Uterus (tissue), 4 donors: ENCODE results near the gene GBP4. TPM values are rescaled to one million over a fixed set of nuclear protein-coding genes. Genes with fewer than 3 reads are reported as not detected.

ENCODE experiments used
- DNase-seq, 2 donors: peaks; one replicate each; pipeline ENCODE4 v3.0.0-alpha.2; 2019 to 2020
- H3K27ac ChIP-seq, 2 donors: fragments of 200-600 bp; sonication (generic); 1 replicate in 1 of 2; 2 replicates in 1 of 2; pipeline ENCODE4 v1.5.1; 2016 to 2018
- H3K27me3 ChIP-seq, 2 donors: fragments of 200-600 bp; sonication (generic); one replicate each; pipeline ENCODE4 v1.5.1; 2018 to 2019; ENCODE audit warnings: control low read depth in 1 of 2
- H3K36me3 ChIP-seq, 2 donors: fragments of 200-600 bp; sonication (generic); one replicate each; pipeline ENCODE4 v1.5.1; 2019; ENCODE audit warnings: control low read depth in 1 of 2
- H3K4me1 ChIP-seq, 2 donors: fragments of 200-600 bp; sonication (generic); one replicate each; pipeline ENCODE4 v1.5.1; 2018 to 2019; ENCODE audit warnings: control low read depth in 1 of 2
- H3K4me3 ChIP-seq, 2 donors: fragments of 200-600 bp; sonication (generic); 1 replicate in 1 of 2; 2 replicates in 1 of 2; pipeline ENCODE4 v1.5.1; 2018 to 2019; ENCODE audit warnings: mild to moderate bottlenecking in 1 of 2
- H3K9me3 ChIP-seq, 2 donors: fragments of 200-600 bp; sonication (generic); one replicate each; pipeline ENCODE4 v1.5.1; 2019; ENCODE audit warnings: control low read depth in 1 of 2
- POLR2A ChIP-seq, 2 donors: fragments of 450-650 bp; IDR thresholded peaks; one replicate each; pipeline ENCODE4 v1.6.1; 2016; ENCODE audit warnings: antibody characterized with exemption in 2 of 2, mild to moderate bottlenecking in 1 of 2, moderate library complexity in 1 of 2
- intact Hi-C: fragments of 100-400 bp; cut with DNase I; formaldehyde crosslinking; loops from one replicate; pipeline ENCODE4 v1.15.1; 2023; ENCODE audit warnings: low total_unique reads
- total RNA-seq, 4 donors: library from RNA; depleted of rRNA in 3 of 4; stranded (reverse); fragments of >200 nt in 3 of 4; gene quantifications; one replicate each; pipeline versions ENCODE4 v1.1.0 to v1.2.4, GENCODE V29; 2014 to 2023
- TF ChIP-seq, protein P1 (sequence below), 4 experiments: fragments of 200-600 bp in 2 of 4; fragments of 450-650 bp in 2 of 4; sonication (generic) in 2 of 4; IDR thresholded peaks; one replicate each; pipeline ENCODE4 v1.5.1; 2016 to 2019; ENCODE audit warnings: antibody characterized with exemption in 4 of 4, mild to moderate bottlenecking in 2 of 4, moderate library complexity in 1 of 4
- donor health status: DM: yes; HTN: yes; CAD: no.

The GBP4 gene
- total RNA-seq, 4 donors from 2014 or later: 11.1 to 99.4 (median 18.3) TPM

DNA sequence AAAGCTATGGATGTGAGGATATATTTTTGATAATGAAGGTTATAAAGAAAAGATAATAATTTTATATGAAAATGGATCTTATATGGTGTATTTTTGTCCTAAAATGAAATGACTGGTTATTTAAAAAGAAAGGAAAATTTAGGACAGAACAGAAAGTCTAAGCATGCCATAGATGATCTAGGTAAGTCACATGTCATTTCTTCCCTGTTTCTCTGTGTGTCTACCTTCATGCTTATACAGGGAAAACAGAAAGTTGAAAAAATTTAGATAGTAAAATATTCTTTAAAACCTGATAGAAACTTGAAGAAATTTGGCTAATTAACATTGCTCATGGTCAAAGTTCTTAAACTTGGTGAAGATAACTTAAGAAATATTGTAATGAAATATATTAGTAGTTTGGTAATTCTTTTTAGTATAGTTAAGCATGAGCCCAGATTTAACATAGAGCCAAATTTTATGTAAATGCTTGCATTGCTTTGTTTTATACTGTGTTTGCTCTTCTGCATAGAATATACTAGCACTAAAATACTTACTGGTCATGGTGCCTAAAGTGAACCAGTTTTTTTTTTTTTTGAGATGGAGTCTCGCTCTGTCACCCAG is 12.4 kb upstream of the GBP4 start:
- Histone ChIP-seq H3K27ac (no peak overlapping the region), H3K27me3 (no peaks in the 10 kb centered on the region), H3K4me3 (no peak overlapping the region), H3K36me3 (no peaks in the 10 kb centered on the region), H3K9me3 (no peaks in the 10 kb centered on the region), H3K4me1 (no peaks in the 10 kb centered on the region)
- intact Hi-C loops: no loop called here
- DNase-seq: no peak
- no peak for TF ChIP-seq POLR2A (IDR thresholded peaks at IDR 0.05)
- TF ChIP-seq, protein P1, sequence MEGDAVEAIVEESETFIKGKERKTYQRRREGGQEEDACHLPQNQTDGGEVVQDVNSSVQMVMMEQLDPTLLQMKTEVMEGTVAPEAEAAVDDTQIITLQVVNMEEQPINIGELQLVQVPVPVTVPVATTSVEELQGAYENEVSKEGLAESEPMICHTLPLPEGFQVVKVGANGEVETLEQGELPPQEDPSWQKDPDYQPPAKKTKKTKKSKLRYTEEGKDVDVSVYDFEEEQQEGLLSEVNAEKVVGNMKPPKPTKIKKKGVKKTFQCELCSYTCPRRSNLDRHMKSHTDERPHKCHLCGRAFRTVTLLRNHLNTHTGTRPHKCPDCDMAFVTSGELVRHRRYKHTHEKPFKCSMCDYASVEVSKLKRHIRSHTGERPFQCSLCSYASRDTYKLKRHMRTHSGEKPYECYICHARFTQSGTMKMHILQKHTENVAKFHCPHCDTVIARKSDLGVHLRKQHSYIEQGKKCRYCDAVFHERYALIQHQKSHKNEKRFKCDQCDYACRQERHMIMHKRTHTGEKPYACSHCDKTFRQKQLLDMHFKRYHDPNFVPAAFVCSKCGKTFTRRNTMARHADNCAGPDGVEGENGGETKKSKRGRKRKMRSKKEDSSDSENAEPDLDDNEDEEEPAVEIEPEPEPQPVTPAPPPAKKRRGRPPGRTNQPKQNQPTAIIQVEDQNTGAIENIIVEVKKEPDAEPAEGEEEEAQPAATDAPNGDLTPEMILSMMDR (IDR thresholded peaks at IDR 0.05): no peak

DNA sequence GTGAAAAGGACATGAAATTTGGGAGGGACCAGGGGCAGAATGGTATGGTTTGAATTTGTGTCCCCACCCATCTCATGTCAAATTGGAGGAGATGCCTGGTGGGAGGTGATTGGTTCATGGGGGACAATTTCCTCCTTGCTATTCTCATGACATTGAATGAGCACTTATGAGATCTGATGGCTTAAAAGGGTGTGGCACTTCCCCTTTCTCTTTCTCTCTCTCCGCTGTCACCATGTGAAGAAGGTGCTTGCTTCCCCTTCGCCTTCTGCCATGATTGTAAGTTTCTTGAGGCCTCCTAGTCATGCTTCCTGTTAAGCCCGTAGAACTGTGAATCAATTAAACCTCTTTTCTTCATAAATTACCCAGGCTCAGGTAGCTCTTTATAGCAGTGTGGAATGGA is 7.6 kb upstream of the GBP4 start:
- Histone ChIP-seq H3K27ac (no peak overlapping the region), H3K36me3 (no peaks in the 10 kb centered on the region), H3K4me1 (no peaks in the 10 kb centered on the region), H3K4me3 (no peak overlapping the region), H3K27me3 (no peaks in the 10 kb centered on the region), H3K9me3 (no peaks in the 10 kb centered on the region)
- intact Hi-C loops: no loop called here
- no peak for DNase-seq
- no peak for TF ChIP-seq POLR2A (IDR thresholded peaks at IDR 0.05)
- TF ChIP-seq, protein P1 (IDR thresholded peaks at IDR 0.05): no peak

DNA sequence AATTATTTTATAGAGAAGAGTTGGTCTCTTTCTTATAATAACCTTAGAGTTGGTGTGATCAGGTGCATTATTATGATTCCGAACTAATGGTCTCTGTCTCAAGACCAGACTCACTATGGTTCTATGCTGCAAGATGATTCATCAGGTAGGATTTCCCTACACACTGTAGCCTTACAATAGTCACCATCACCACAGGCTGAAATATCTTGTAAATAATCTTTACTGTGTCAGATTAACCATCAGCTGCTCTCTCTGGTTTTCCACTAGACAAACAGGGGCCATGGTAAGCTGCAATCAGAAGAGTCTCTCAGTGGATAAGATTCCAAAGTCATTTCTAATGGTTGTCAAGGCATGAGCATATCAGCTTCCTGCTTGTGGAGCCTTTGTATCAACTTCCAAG is 4.4 kb upstream of the GBP4 start:
- intact Hi-C loops: no loop called here
- Histone ChIP-seq H3K4me3 (no peak overlapping the region), H3K27ac (no peak overlapping the region), H3K27me3 (no peaks in the 10 kb centered on the region), H3K4me1 (no peaks in the 10 kb centered on the region), H3K36me3 (no peaks in the 10 kb centered on the region), H3K9me3 (no peaks in the 10 kb centered on the region)
- no peak for DNase-seq
- TF ChIP-seq, protein P1 (IDR thresholded peaks at IDR 0.05): no peak
- TF ChIP-seq POLR2A (IDR thresholded peaks at IDR 0.05): no peak

DNA sequence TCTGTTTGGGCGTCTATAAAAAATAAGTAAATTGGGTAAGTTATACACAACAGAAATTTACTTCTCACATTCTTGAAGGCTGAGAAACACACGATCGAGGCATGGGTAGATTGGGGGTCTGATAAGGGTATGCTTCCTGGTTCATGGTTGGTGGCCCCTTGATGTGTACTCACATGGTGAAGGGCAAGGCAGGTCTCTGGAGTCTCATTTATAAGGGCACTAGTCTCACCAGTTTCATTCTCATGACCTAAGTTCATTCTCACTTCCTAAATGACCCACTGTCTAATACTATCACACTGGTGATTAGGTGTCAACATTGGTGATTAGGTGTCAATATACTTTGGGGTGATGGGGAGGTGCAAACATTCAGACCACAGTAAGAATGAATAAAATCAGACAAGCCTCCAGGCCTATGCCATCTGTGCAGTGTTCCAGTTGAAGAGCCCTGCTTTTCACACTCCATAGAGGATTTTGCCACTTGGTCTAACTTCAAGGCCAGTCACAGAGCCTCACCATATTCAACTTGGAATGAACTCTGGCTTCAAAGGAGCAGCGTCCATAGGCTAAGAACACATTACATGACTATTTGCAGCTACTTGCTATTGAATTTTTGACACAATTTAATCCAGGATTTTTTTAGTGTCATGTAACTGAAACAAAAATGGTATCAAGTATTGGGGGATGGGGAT is 2.5 kb upstream of the GBP4 start:
- H3K27me3 ChIP-seq: no peaks in the 10 kb centered on the region
- no peaks in the 10 kb centered on the region for H3K36me3 ChIP-seq
- no peaks in the 10 kb centered on the region for H3K4me1 ChIP-seq
- H3K4me3 ChIP-seq: no peak overlapping the region
- no peak for TF ChIP-seq POLR2A (IDR thresholded peaks at IDR 0.05)
- TF ChIP-seq, protein P1 (IDR thresholded peaks at IDR 0.05): no peak
- H3K27ac ChIP-seq: no peak overlapping the region
- no peak for DNase-seq
- intact Hi-C loops: no loop called here
- H3K9me3 ChIP-seq: no peaks in the 10 kb centered on the region

DNA sequence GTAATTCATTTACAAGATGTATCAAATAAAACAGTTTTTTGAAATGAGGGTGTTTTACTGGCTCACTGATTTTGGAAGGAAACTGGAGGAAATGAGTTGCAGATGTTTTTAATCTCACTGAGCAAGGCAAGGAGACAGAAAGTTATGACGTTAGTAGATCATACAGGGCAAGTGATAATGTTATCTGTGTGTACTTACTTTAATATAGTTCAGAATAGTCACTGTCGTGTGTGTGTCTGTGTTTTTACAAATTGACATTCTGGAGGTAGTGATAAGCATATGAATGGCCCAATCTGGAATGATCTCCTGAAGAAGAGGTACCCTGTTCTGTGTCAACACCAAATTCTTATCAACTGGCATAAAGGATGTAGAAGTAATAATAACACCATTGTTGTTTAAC is 1.9 kb upstream of the GBP4 start:
- Histone ChIP-seq H3K36me3 (no peaks in the 10 kb centered on the region), H3K4me3 (no peak overlapping the region), H3K27me3 (no peaks in the 10 kb centered on the region), H3K9me3 (no peaks in the 10 kb centered on the region), H3K27ac (no peak overlapping the region), H3K4me1 (no peaks in the 10 kb centered on the region)
- intact Hi-C loops: no loop called here
- no peak for DNase-seq
- TF ChIP-seq, protein P1 (IDR thresholded peaks at IDR 0.05): no peak
- no peak for TF ChIP-seq POLR2A (IDR thresholded peaks at IDR 0.05)
